ENCODE data around the gene GULP1. TPM values are rescaled to one million over a fixed set of nuclear protein-coding genes. Genes with fewer than 3 reads are reported as not detected.

GULP1 gene
- polyA plus RNA-seq, 1 donor (not counting 4 experiments of a cell fraction or from before 2014, with no cell fraction given): 11.7 TPM

- H3K9me3 ChIP-seq (ENCODE audit: control insufficient read depth, low read depth, low read length): no peaks in the 10 kb centered on the region
- no peak for TF ChIP-seq EZH2 (IDR thresholded peaks at IDR 0.05; ENCODE audit: low read length)
- TF ChIP-seq, protein P1, sequence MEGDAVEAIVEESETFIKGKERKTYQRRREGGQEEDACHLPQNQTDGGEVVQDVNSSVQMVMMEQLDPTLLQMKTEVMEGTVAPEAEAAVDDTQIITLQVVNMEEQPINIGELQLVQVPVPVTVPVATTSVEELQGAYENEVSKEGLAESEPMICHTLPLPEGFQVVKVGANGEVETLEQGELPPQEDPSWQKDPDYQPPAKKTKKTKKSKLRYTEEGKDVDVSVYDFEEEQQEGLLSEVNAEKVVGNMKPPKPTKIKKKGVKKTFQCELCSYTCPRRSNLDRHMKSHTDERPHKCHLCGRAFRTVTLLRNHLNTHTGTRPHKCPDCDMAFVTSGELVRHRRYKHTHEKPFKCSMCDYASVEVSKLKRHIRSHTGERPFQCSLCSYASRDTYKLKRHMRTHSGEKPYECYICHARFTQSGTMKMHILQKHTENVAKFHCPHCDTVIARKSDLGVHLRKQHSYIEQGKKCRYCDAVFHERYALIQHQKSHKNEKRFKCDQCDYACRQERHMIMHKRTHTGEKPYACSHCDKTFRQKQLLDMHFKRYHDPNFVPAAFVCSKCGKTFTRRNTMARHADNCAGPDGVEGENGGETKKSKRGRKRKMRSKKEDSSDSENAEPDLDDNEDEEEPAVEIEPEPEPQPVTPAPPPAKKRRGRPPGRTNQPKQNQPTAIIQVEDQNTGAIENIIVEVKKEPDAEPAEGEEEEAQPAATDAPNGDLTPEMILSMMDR (optimal IDR thresholded peaks at IDR 0.05 in 1 of 3, IDR thresholded peaks at IDR 0.05 in 1 of 3, conservative IDR thresholded peaks at IDR 0.05 in 1 of 3; ENCODE audit: extremely low read depth in 1 of 3, insufficient read depth in 2 of 3, low read length in 3 of 3): no peak
Observed at GRCh38 chr2:188576006-188576405, 284.3 kb downstream of the GULP1 start.

GRCh38 chr2:188576651-188577050, 285.0 kb downstream of the GULP1 start:
- Histone ChIP-seq H3K79me2 (ENCODE audit: control insufficient read depth, insufficient read depth, low read length) (no peaks in the 10 kb centered on the region), H3K9me3 (ENCODE audit: control insufficient read depth, low read depth, low read length) (no peaks in the 10 kb centered on the region), H3K27me3 (ENCODE audit: control insufficient read depth, extremely low read depth, insufficient read depth, low read length) (no peaks in the 10 kb centered on the region), H3K27ac (ENCODE audit: control insufficient read depth, insufficient read depth, low read length) (no peak overlapping the region), H3K4me2 (ENCODE audit: control insufficient read depth, extremely low read depth, insufficient read depth, low read depth, low read length) (no peak overlapping the region), H3K36me3 (ENCODE audit: control insufficient read depth in 2 of 2, extremely low read depth in 1 of 2, insufficient read depth in 2 of 2, low read length in 2 of 2) (no peaks in the 10 kb centered on the region), H2AFZ (ENCODE audit: control insufficient read depth, low read length) (no peak overlapping the region), H3K9ac (ENCODE audit: control insufficient read depth, extremely low read depth, insufficient read depth, low read length) (no peak overlapping the region), H3K4me3 (ENCODE audit: control insufficient read depth in 2 of 3, extremely low read depth in 1 of 3, insufficient read depth in 2 of 3, low read depth in 1 of 3, low read length in 3 of 3) (no peak overlapping the region), H3K4me1 (ENCODE audit: control insufficient read depth, extremely low read depth, insufficient read depth, low read length) (peaks cover 2% of the 10 kb centered on the region), H4K20me1 (ENCODE audit: control insufficient read depth, extremely low read depth, insufficient read depth, low read length) (no peaks in the 10 kb centered on the region), H3K9me1 (ENCODE audit: control insufficient read depth, extremely low read depth, insufficient read depth, low read length) (no peaks in the 10 kb centered on the region)
- no peak for TF ChIP-seq EZH2 (IDR thresholded peaks at IDR 0.05; ENCODE audit: low read length)
- TF ChIP-seq, protein P1 (optimal IDR thresholded peaks at IDR 0.05 in 1 of 3, IDR thresholded peaks at IDR 0.05 in 1 of 3, conservative IDR thresholded peaks at IDR 0.05 in 1 of 3; ENCODE audit: extremely low read depth in 1 of 3, insufficient read depth in 2 of 3, low read length in 3 of 3): no peak
- FAIRE-seq (no peak), DNase-seq (ENCODE audit: low read depth, low spot score) (no peak)
- dilution Hi-C loops (cut with MboI; ENCODE audit: extremely low pct_ligation_motif_present, low sequenced_read_pairs): no loop called here

More at GRCh38 chr2:188576006-188576405, 284.3 kb downstream of the GULP1 start:
- H3K4me2 ChIP-seq (ENCODE audit: control insufficient read depth, extremely low read depth, insufficient read depth, low read depth, low read length): no peak overlapping the region
- peaks cover 2% of the 10 kb centered on the region for H3K4me1 ChIP-seq (ENCODE audit: control insufficient read depth, extremely low read depth, insufficient read depth, low read length)
- H3K9ac ChIP-seq (ENCODE audit: control insufficient read depth, extremely low read depth, insufficient read depth, low read length): no peak overlapping the region
- FAIRE-seq (no peak), DNase-seq (ENCODE audit: low read depth, low spot score) (no peak)
- no peak overlapping the region for H3K27ac ChIP-seq (ENCODE audit: control insufficient read depth, insufficient read depth, low read length)
- H3K4me3 ChIP-seq (ENCODE audit: control insufficient read depth in 2 of 3, extremely low read depth in 1 of 3, insufficient read depth in 2 of 3, low read depth in 1 of 3, low read length in 3 of 3): no peak overlapping the region
- H3K27me3 ChIP-seq (ENCODE audit: control insufficient read depth, extremely low read depth, insufficient read depth, low read length): no peaks in the 10 kb centered on the region
- no peaks in the 10 kb centered on the region for H3K9me1 ChIP-seq (ENCODE audit: control insufficient read depth, extremely low read depth, insufficient read depth, low read length)
- no peaks in the 10 kb centered on the region for H4K20me1 ChIP-seq (ENCODE audit: control insufficient read depth, extremely low read depth, insufficient read depth, low read length)
- H2AFZ ChIP-seq (ENCODE audit: control insufficient read depth, low read length): no peak overlapping the region
- dilution Hi-C loops (cut with MboI; ENCODE audit: extremely low pct_ligation_motif_present, low sequenced_read_pairs): no loop called here
- no peaks in the 10 kb centered on the region for H3K79me2 ChIP-seq (ENCODE audit: control insufficient read depth, insufficient read depth, low read length)
- no peaks in the 10 kb centered on the region for H3K36me3 ChIP-seq (ENCODE audit: control insufficient read depth in 2 of 2, extremely low read depth in 1 of 2, insufficient read depth in 2 of 2, low read length in 2 of 2)
